ENCODE data around the gene ARNT2.

Gene ARNT2

DNA sequence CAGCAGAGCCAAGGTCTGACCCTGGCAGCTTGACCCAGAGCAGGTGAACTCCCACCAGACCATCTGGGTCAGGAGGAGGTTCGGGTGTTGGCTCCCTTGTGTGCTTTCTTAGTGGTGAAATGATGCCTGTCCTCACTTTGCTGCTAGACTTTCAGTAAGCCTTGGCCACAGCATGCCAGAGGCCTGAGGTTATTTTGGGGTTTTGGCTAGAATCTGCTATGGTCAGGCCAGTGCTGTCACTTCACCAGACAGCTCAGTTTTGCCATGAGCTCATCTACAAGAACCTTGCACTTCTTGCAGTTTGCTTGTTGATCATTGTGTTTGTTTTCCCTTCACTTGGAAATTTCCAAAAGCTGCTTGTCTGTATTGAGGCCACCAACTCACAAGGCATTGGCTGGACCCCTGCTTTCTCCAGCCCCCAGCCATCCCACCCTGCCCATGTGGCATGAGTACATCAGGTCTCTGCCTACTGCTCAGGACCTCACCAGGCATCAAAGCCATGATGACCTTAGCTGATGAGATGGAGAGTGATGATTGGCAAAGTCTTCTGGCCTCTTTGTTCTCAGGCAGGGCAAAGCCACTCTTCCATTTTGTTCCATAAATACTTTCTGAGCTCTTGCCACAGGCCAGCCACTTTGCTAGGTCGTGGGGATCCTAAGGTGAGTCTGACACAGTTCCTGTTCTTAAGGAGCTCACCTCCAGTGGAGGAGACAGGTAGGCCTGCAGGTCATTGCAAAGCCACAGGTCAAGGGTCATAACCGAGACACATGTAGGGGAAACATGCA, 122.6 kb downstream of the ARNT2 start:
- DNase-seq: no peak

DNA sequence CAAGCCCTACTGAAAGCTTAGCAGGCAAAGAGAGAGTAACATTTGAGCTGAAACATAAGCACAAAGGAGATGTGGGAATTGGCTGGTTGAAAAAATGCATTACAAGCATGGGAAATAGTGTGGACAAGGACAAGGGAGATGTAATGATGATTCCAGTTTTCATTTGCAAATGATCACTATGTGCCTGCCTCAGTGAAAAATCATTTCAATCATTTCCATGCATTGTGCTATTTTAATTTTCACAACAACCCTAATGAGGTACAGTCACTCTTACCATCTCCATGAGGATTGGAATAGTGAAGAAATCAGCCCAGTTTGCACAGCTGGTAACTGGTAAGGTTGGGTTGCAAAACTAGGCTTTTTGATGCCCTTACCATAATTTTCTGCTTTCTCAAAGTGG, 123.2 kb downstream of the ARNT2 start:
- no peak for DNase-seq

DNA sequence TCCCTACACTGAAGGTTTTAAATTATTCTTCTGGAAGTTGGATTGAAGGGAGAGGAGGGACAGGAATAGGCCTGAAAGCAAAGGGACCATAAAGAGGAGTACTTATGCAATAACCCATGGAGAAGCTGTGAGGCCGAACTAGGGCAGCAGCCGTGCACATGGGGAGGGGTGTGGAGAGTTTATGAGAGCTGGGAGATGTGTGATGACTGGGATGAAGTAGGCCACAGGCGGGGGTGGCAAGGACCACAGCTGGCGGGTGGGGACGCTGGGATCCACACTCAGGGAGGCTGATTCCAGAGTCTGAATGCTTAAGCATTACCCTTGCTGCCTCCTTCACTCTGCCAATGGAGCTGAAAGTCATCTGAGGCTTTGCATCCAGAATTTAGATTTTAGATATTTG, 123.8 kb downstream of the ARNT2 start:
- DNase-seq: no peak

DNA sequence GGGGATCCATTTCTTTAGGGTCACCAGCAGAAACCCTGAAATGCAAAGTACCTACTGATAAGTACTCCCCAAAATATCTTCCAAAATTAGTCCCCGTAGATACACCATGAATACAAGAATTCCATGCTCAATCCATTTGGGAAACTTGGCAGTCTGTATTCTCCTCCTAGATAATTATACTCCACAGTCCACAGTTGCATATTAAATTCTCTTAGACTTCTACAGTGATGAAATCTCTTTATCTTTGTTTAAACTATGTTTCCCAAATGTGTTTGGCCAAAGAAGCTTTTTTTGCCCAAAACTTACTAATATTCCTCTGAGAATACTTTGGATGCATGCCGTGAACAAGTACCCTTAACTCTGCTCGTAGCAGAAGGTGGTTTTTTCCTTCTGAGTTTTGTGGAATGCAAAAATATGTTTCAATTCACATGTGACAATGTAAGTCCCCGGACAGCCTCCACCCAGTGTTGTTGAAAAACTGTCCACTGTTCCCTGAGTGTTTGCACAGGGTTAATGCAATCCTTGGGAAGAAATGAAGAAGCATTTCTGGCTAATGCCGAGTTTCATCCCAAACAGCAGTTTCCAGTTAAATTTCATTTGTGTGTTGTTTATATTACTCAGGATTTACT, 126.7 kb downstream of the ARNT2 start:
- DNase-seq: no peak

DNA sequence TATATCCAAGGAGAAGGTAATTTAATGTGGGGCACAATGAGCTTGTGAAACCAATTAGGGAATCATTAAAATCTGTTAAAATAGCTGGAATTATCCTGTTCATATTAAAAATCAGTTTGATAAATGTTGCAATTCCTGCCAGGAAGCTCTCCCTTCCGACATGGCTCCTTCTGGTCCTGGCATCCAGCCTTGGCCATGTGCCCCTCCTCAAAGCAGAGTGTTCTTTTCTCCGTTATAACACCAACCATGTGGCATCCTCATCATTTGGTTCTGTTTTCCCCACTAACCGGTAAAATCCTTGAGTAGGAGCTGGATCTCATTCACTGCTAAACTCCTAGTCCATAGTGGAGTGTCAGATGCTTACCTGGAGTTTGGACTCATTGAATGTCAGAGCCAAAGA, 127.2 kb downstream of the ARNT2 start:
- DNase-seq: no peak

DNA sequence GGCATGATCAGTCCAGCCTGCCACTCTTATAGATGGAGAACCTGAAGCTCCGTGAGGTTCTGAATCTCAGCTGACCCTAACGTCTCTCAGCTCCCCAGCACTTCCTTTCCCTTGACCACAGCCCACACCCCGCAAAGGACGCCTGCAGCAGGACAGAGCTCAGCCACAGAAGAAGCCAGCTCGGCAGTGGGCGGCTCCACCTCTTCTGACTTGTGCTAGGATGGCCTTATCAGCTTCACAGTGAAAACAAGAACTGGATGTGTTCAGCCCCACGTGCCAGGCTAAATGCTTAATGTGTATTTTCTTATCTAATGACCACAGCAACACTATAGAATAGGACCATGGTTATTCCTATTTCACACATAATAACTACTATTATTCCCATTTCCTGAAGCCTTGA, 127.6 kb downstream of the ARNT2 start:
- DNase-seq: no peak

DNA sequence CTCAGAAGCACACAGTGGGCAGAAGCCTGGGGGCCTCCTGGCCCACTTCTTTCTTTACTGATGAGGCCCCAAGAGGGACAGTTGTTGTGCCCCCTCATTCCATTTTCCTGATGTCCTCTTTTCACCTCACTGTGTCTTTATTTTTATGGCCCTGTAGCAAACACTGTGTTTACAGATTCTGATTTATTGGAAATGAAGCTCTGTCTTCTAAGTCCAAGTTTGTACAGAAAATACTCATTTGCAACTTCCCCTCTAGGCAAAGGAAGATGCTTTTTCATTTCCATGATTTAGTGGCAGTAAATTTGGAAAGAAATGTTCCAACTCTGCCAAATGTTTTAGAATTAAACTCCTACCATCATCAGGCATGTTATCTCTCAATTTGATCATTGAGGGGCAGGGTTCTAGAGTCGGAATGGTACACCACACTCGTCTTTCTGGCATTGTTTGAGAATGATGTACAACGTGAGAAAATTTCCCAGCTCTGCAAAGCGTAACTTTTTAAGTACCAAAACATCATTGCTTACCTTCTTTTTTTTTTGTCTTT, 129.7 kb downstream of the ARNT2 start:
- DNase-seq: no peak

DNA sequence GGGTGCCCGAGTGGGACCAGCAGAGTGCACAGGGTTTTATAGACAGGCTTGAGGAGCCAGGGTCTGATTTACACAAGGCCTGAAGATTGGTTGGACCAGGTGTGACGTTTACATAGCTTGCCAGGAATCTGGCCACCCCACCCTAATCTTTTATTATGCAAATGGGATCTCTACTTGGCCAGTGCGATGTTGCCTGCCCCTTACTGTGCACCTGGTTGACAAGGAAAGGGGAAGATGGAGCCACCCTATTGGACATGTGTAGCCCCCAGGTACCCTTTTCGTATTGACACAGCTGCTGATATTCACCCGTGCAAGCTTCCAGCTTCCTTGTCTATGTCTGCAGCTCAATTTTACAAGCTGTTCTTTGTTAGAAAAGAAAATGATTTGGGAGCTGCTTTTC, 132.0 kb downstream of the ARNT2 start:
- DNase-seq: no peak

DNA sequence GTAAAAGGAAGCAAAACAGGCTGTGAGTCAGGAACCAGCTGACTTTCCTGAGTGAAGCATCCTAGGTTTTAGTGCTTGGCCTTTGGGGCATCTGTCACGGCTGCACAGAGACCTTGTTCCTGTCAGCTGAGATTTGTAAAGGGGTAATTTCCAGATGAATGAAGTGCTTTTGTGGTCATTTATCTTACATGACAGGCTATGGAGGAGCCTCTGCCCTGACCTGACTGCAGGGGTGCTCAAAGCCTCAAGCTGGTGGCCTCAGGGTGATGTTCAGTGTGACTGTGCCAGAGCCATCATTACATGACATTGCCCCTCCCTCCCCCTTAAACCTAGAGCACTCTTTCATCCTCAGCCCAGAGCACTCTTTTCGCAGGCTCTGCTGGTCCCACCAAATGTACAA, 132.5 kb downstream of the ARNT2 start:
- no peak for DNase-seq

DNA sequence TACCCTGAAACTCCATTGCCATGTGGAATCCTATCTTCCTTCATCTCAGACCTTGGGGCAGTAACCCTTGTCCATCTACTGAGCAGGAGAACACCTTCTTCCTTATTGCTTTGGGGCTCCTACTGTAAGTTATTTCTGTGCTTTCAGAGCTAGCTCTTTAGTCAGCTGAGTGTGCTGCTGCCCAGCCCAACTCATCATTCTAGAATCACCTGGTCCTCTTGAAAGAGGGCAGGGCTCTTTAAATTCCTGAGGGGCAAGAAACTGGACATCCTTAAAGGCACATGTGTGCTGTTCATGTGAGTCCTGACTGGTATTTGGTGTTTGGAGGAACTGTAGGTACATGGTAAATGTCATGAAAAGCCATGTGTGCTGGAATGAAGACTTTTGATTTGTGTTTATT, 140.9 kb downstream of the ARNT2 start:
- no peak for DNase-seq

DNA sequence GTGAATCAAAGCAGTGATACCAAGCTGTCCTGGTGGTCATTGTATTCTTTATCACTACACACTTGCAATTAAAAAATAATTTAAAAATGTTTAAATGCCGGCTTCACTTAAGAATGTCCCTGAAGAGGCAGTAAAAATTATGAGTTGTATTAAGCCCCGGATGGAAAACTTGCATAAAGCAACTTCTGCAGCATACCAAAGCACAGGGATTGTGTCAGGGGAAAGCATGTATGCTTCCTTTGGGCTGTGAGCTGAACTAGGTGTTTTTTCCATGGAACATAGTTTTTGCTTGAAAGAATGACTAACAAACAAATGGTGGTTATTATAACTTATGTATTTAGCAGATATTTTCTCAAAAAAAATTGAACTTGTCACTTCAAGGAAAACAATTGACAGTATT, 143.1 kb downstream of the ARNT2 start:
- DNase-seq: no peak

DNA sequence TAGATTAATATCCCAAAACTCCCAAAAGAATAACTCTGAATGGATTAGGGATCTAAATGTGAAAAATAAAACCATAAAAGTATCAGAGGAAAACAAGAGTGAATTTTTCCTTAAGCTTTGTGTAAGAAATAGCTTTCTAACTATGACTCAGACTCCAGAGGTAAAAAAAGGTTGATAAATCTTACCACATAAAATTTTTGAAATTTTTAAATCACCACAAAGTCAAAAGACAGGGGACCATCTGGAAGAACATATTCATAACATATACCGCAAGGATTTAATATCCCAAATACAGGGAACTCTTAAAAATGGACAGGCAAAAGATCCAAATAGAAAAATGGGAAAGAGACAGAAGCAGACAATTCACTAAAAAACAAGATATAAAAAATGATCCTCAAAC, 145.0 kb downstream of the ARNT2 start:
- DNase-seq: no peak

DNA sequence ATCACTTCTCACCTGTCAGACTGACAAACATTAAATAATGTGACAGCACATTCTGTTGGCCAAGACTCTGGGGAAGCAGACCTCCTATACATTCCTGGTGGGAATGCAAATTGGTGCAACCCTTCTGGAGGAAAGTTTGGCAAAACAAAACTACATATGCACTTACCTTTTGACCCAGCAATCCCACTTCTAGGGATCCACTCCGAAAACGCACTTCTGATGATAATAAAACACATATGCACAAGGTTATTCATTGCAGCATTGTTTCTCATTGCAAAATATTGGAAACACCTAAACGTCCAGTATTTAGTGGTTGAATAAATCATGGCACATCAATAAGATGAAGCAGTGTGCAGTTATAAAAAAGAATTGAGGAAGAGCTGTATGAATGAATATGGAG, 145.5 kb downstream of the ARNT2 start:
- no peak for DNase-seq

DNA sequence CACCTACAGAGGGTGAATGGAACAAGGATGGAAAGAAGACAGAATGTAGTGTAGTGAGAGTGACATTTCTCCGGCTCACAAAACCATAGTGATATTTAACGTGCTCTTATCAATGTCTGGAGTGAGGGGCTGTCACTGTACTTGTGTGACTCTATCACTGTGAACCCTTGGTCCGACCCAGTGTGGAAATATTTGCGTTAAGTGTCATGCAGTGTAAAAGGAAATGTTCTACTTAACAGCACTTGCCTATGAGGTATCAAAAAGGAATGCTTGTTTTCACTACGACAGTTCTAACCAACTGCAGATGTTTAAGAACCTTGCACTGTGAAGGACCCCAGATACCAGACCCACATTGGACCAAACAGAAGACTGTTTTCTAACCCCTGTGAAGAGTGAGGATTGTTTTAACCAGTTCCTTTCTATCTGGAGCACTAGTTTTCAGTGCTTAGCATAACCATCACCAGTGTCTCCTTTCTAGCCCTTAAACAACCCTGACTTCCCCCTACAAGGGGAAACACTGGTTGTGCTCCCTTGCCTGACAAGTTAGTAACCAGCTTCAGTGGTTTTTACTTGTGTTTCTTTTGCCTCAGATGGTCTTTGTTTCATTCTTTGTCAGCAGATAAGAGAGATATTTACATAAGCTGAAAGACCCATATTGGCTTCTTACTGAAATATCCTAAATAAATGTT, 146.2 kb downstream of the ARNT2 start:
- no peak for DNase-seq

DNA sequence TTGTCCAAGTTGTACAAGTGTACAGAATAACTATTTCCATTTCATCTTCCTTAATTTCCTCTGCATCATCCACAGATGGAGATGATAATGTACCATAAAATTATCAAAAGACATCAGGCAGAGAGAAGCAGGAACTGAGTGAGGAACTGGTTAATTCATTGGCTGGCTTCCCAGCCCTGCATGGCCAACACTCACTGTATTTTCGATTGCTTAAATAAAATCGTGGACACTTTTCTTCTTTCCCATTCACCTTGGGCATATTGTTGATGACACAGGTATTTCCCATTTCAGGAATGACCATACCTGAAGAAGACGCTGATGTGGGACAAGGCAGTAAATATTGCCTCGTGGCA, 146.7 kb downstream of the ARNT2 start:
- DNase-seq: no peak

DNA sequence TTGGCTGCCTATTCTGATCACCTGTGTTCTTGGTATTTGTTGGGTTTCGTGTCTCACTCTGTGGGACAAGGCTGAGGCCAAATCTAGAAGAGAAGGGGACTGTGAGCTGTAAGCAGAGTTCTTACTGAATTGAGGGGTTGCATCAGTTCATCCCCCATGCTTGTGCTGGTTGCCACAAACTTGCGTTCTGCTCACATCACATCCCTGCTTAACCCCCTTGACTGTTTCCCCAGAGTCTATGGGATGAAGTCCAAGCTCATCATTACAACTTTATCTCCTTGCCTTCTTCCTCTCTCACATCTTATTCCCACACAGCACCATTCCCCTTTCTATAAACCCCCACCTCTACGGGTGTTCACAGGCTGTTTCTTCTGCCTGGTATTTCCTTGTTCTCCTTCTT, 147.2 kb downstream of the ARNT2 start:
- no peak for DNase-seq

DNA sequence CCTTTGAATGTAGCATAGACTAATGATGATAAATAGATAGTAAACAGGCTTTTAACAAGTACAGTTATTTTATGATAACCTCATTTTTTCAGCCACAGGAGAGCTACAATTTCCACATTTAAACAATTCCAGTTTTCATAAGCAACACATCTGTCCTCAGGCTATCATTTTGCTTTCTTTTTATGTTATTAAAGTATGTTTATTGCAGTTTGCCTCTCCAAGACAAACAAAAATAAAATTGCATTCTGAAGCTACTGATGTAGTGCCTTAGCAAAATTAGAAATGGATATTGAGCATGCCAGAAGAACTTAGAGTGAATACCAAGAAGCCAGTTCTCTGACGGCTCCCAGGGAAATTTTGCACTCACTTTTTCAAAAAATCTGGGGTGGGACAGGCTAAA, 150.4 kb downstream of the ARNT2 start:
- DNase-seq: no peak

DNA sequence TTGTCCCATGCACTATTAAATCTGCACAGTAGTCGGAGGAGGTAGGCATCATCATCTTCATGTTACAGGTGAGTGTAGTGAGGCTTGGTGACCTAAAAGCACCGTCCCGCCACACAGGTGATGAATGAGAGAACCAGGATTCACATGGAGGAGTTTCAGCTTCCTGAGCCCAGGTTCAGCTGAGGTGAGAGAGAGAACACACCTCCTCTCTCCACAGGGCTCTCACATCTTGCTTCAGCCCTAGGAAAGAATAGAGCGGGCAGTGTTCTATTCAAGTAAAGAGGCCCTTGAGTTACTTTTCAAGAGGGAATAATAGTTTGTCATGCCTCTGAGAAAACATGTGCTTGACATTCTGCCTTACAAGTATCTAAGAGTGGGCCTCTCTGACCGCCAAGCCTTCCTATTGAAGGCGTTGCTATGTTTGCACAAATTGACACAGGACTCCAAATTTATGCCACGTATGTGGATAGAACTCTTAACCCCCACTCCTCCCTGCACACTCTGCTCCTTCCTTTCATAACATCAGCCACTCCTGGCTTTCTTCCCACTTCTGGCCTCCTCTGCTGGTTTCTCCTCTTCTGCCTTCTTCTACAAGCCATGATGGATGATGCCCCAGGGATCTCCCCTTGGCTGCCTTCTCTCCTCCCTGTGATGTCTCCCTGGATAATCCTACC, 152.6 kb downstream of the ARNT2 start:
- no peak for DNase-seq

DNA sequence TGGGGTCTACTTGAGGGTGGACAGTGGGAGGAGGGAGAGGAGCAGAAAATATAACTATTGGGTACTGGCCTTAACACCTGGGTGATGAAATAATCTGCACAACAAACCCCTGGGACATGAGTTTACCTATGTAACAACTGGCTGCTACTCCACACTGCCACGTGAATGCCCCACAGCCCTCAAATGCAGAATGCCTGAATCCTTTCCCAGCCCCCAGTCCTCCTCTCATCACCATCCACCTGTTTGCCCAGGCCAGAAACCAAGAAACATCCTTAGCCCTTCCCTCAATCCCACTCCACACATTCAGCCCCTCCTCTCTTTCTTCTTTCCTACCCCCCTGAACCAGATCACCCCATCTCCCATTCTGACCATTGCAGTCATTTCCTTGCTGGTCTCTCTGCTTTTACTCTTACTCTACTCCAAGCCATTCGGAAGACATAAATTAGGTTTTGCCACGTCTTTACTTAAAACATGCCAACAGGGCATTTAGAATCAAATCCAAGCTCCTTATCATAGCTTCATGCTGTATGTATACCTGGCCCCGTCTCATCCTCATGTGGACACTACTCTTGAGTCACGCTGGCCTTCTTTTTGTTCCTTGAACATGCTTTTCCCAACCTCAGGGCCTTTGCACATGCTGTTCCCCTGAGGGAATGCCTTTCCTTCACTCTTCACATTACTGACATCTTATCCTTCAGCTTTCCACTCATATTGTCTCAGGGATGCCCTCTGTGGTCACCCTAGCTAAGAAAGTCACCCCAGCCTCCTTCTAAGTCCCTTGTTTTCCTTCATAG, 153.5 kb downstream of the ARNT2 start:
- DNase-seq: no peak

DNA sequence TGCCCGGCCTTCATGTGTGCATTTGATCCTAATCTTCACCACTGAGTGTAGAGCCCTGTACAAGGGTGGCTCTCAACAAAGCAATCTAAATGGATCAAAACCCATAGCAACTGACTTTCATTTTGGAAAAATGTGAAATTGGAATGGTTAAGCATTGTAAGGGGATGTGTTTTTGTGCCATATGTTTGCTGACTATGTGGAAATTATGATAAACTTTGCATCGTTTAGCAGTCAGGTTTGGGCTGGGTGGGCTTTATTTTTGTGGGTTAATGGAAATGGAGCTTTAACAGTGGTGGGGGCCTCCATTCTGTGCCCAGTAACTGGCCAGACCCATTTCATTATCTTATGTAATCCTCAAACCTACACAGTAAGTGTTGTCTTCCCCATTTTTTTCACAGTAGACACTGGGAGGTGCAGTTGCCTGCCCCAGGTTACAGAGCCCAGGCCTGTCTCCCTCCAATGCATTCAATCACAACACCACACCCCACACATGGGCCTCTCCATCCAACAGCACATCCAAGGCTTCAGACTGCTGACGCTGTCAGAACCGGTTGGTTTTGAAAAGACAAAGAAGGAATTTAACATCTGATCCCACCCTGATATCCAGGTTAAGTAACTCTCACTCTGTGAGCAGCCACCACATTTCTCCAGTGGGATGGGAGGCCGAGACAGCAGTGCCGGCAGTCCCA, 154.6 kb downstream of the ARNT2 start:
- no peak for DNase-seq

DNA sequence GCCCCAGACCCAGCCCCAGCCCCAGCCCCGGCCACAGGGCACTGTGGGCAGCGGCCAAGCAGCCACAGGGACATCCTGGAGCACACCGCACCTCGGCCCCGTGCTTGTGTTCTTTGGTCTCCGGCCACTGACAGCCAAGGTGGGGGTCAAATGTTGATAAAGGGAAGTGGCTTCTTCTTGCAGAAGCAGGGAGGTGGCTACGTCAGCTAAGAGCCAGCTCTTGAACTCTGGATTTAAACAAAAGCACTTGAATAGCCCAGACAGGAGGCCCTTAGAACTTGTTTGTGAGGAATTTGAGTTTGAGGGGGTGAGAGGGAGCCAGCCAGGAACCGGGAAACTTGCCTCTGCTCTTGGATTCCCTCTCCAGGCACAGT, 155.1 kb downstream of the ARNT2 start:
- DNase-seq: no peak

DNA sequence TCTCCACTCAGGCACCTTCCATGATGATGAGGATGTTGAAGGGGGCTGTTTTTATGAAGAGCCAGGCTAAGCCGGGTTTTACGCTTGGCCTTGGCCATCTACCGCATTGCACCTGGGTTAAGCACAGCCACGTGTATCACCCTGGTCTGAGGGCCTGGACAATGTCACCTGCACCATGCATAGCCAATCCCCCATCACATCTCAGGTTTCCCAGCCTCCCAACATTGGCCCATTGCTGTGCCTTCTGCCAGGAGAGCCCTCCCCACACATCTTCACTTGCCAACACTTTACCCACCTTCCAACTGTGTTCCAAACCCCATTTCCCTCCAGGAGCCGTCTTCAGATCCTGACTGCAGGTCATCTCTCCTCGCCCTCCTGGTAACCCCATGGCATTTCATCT, 155.6 kb downstream of the ARNT2 start:
- no peak for DNase-seq

Measured in suppressor macrophage treated with lipopolysaccharide for 4 hours (primary cell).